Keratinocyte (primary cell): ENCODE data around the gene FAM120A. TPM values are rescaled to one million over a fixed set of nuclear protein-coding genes. Genes with fewer than 3 reads are reported as not detected.

Experiments used
- DNase-seq: peaks from one replicate; pipeline ENCODE4 v3.0.0-alpha.2; 2011; ENCODE audit warnings: low read depth, missing footprints, low spot score
- FAIRE-seq: peaks from 2 replicates; lab custom pipeline; 2011; peaks lifted over from hg19 to GRCh38; lab: Jason Lieb, UNC
- H2AFZ ChIP-seq: 2 replicates; pipeline ENCODE4 v1.6.0; 2012; ENCODE audit warnings: low read length, control low read depth, inconsistent platforms; ENCODE audit not compliant: control insufficient read depth
- H3K27ac ChIP-seq: 2 replicates; pipeline ENCODE4 v1.5.1; 2011; ENCODE audit warnings: low read length; ENCODE audit not compliant: control insufficient read depth, insufficient read depth
- H3K27me3 ChIP-seq: 3 replicates; pipeline ENCODE4 v1.6.0; 2011; ENCODE audit warnings: low read length; ENCODE audit not compliant: control insufficient read depth, insufficient read depth; ENCODE audit errors: extremely low read depth
- H3K36me3 ChIP-seq, 2 experiments: 2 replicates in 1 of 2; 3 replicates in 1 of 2; pipeline ENCODE4 v1.5.1; 2011; ENCODE audit warnings: low read length in 2 of 2, mild to moderate bottlenecking in 1 of 2; ENCODE audit not compliant: control insufficient read depth in 2 of 2, insufficient read depth in 2 of 2; ENCODE audit errors: extremely low read depth in 1 of 2
- H3K4me1 ChIP-seq: 3 replicates; pipeline ENCODE4 v1.5.1; 2011; ENCODE audit warnings: low read length; ENCODE audit not compliant: control insufficient read depth, insufficient read depth; ENCODE audit errors: extremely low read depth
- H3K4me2 ChIP-seq: 3 replicates; pipeline ENCODE4 v1.6.0; 2011; ENCODE audit warnings: low read depth, low read length; ENCODE audit not compliant: control insufficient read depth, insufficient read depth; ENCODE audit errors: extremely low read depth
- H3K4me3 ChIP-seq, 3 experiments: fragments of 200-600 bp in 1 of 3; sonication (generic) in 1 of 3; 2 replicates in 2 of 3; 3 replicates in 1 of 3; pipeline ENCODE4 v1.5.1; 2011 to 2016; ENCODE audit warnings: low read length in 3 of 3, mild to moderate bottlenecking in 3 of 3, control low read depth in 2 of 3, inconsistent platforms in 1 of 3, low read depth in 1 of 3, mixed read lengths in 1 of 3, mixed run types in 1 of 3, moderate library complexity in 1 of 3; ENCODE audit not compliant: control insufficient read depth in 2 of 3, insufficient read depth in 2 of 3; ENCODE audit errors: extremely low read depth in 1 of 3
- H3K79me2 ChIP-seq: 2 replicates; pipeline ENCODE4 v1.6.0; 2012; ENCODE audit warnings: low read length; ENCODE audit not compliant: control insufficient read depth, insufficient read depth
- H3K9ac ChIP-seq: 3 replicates; pipeline ENCODE4 v1.6.0; 2011; ENCODE audit warnings: low read length; ENCODE audit not compliant: control insufficient read depth, insufficient read depth; ENCODE audit errors: extremely low read depth
- H3K9me1 ChIP-seq: 3 replicates; pipeline ENCODE4 v1.6.0; 2011; ENCODE audit warnings: low read length; ENCODE audit not compliant: control insufficient read depth, insufficient read depth; ENCODE audit errors: extremely low read depth
- H3K9me3 ChIP-seq: 2 replicates; pipeline ENCODE4 v1.5.1; 2012; ENCODE audit warnings: low read depth, low read length; ENCODE audit not compliant: control insufficient read depth
- H4K20me1 ChIP-seq: 3 replicates; pipeline ENCODE4 v1.6.0; 2011; ENCODE audit warnings: low read length; ENCODE audit not compliant: control insufficient read depth, insufficient read depth; ENCODE audit errors: extremely low read depth
- CTCF ChIP-seq, 3 experiments: IDR thresholded peaks in 1 of 3; conservative IDR thresholded peaks in 1 of 3; optimal IDR thresholded peaks in 1 of 3; 2 replicates in 2 of 3; 3 replicates in 1 of 3; pipeline versions ENCODE3 to v1.5.1; 2011; ENCODE audit warnings: low read length in 3 of 3, mild to moderate bottlenecking in 3 of 3, moderate library complexity in 2 of 3, control low read depth in 1 of 3, inconsistent platforms in 1 of 3; ENCODE audit not compliant: insufficient read depth in 2 of 3; ENCODE audit errors: extremely low read depth in 1 of 3
- EZH2 ChIP-seq: IDR thresholded peaks from one replicate; pipeline ENCODE4 v1.6.1; 2012; ENCODE audit warnings: inconsistent platforms, mild to moderate bottlenecking, low read length, moderate library complexity
- dilution Hi-C: fragments of 300-500 bp; cut with MboI; formaldehyde crosslinking; loops from one replicate; pipeline ENCODE4 v1.7.0; 2020; ENCODE audit warnings: low sequenced_read_pairs; ENCODE audit not compliant: extremely low pct_ligation_motif_present
- polyA plus RNA-seq, 5 experiments: library from polyadenylated mRNA; depleted of rRNA in 3 of 5; stranded (reverse) in 3 of 5; stranded (forward) in 1 of 5; unstranded in 1 of 5; fragments of >200 nt; gene quantifications; 1 replicate in 1 of 5; 2 replicates in 3 of 5; 3 replicates in 1 of 5; pipeline versions ENCODE4 v1.2.1 to v1.2.3, GENCODE V29; 2011 to 2012; ENCODE audit warnings: missing spikeins in 2 of 5, low read depth in 1 of 5, low replicate concordance in 1 of 5

The FAM120A gene
- polyA plus RNA-seq, 1 donor (not counting 4 experiments of a cell fraction or from before 2014, with no cell fraction given) = 79.2 TPM

- no peak overlapping the region for H3K4me3 ChIP-seq
- no peak overlapping the region for H3K9ac ChIP-seq
- DNase-seq (no peak), FAIRE-seq (no peak)
- TF ChIP-seq CTCF (optimal IDR thresholded peaks at IDR 0.05 in 1 of 3, IDR thresholded peaks at IDR 0.05 in 1 of 3, conservative IDR thresholded peaks at IDR 0.05 in 1 of 3; ENCODE audit: extremely low read depth in 1 of 3, insufficient read depth in 2 of 3, low read length in 3 of 3) = no peak
- no peak for TF ChIP-seq EZH2
- no peak overlapping the region for H2AFZ ChIP-seq
- H3K27me3 ChIP-seq = no peaks in the 10 kb centered on the region
- peaks cover 21% of the 10 kb centered on the region for H4K20me1 ChIP-seq
- dilution Hi-C loops = no loop called here
- H3K27ac ChIP-seq = peak overlapping the region; percentile 29
- H3K9me1 ChIP-seq = peaks cover 5% of the 10 kb centered on the region
- H3K79me2 ChIP-seq = peaks cover 94% of the 10 kb centered on the region
- no peaks in the 10 kb centered on the region for H3K36me3 ChIP-seq
- peaks cover 40% of the 10 kb centered on the region for H3K4me1 ChIP-seq
- peak overlapping the region; percentile 70 for H3K4me2 ChIP-seq
- H3K9me3 ChIP-seq = no peaks in the 10 kb centered on the region
Measured at GRCh38 chr9:93467062-93467416, 15.6 kb downstream of the FAM120A start.

GRCh38 chr9:93467462-93467861, 16.0 kb downstream of the FAM120A start:
- H3K4me1 ChIP-seq = peaks cover 38% of the 10 kb centered on the region

More at GRCh38 chr9:93467462-93467861, 16.0 kb downstream of the FAM120A start:
- DNase-seq (no peak), FAIRE-seq (no peak)
- Histone ChIP-seq H3K4me3 (peak overlapping the region in 2 of 3 experiments; percentile 1 to 15), H3K4me2 (peak overlapping the region; percentile 70), H3K27ac (peak overlapping the region; percentile 29), H3K9me3 (no peaks in the 10 kb centered on the region), H3K9me1 (peaks cover 5% of the 10 kb centered on the region), H3K36me3 (peaks cover 0 to 2% of the 10 kb centered on the region in 2 experiments), H3K9ac (no peak overlapping the region), H2AFZ (no peak overlapping the region), H3K79me2 (peaks cover 94% of the 10 kb centered on the region), H3K27me3 (no peaks in the 10 kb centered on the region), H4K20me1 (peaks cover 21% of the 10 kb centered on the region)
- TF ChIP-seq CTCF (optimal IDR thresholded peaks at IDR 0.05 in 1 of 3, IDR thresholded peaks at IDR 0.05 in 1 of 3, conservative IDR thresholded peaks at IDR 0.05 in 1 of 3; ENCODE audit: extremely low read depth in 1 of 3, insufficient read depth in 2 of 3, low read length in 3 of 3) (no peak), EZH2 (no peak)
- dilution Hi-C loops = no loop called here
